GM21717 (cell line): Measurements from ENCODE around the gene EPHA1.
"Not testable (repeated sequence)": the region's sequence is repeated elsewhere in the genome, so short reads cannot be mapped to it uniquely, and the experiment has no call there.

Source experiments
- ATAC-seq: cut with Tn5 transposase; IDR thresholded peaks from one replicate; pipeline ENCODE4 v1.9.1; 2021; ENCODE audit warnings: mild to moderate bottlenecking, moderate library complexity; ENCODE audit not compliant: unreplicated experiment

Gene EPHA1

DNA sequence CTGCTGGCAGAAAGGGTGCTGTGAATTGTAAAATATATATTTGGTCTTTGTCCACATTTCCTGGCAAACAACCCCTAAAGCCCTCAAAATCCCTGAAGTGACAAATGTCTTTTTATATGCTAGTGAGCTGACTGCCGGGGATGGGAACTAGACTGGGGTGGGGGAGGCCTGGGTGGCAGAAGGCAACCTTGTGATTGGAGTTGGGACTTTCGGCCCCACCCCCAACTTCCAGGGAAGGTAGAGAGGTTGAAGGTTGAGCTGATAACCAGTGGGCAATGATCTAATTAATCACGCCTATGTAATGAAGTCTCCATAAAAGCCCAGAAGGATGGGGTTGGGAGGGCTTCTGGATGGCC is 2.7 kb downstream of the EPHA1 start:
- no peak for ATAC-seq

DNA sequence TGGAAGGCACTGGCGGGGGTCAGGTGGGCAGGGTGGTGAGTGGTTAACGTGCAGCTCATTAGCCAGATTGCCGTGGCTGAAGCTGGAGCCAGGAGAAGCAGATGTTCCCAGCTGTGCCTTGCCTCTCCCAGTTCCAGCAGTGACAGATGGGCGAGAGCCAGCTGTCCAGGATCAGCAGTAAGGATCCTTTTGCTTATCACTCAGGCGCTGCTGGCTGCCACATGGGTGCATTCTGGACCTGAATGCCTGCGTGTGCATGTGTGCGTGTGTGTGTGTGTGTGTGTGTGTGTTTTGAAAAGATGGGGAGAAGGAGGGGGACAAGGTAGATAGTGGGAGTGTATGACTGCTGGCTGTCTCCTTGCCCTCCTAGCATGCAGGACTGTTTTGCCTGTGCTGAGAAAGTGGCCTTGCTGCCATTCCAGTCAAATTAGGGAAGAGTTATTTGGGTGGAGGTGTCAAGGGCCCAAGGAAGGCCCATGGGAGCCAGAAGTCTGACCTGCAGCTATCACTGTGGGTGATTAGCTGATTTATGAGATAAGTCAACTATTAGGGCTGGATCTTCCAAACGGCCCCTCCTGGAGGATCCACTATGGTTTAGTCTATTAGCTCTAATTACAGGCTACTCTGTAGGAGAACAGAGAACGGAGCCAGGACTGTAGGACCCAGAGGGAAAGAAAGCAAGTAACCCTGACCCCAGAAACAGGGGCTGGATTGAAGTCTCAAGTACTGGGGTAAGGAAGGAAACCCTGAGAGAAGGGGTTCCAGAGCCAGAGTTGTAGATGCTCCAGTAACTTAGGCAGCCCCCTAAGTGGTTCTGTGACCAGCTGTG is 3.3 kb downstream of the EPHA1 start:
- ATAC-seq: no peak

DNA sequence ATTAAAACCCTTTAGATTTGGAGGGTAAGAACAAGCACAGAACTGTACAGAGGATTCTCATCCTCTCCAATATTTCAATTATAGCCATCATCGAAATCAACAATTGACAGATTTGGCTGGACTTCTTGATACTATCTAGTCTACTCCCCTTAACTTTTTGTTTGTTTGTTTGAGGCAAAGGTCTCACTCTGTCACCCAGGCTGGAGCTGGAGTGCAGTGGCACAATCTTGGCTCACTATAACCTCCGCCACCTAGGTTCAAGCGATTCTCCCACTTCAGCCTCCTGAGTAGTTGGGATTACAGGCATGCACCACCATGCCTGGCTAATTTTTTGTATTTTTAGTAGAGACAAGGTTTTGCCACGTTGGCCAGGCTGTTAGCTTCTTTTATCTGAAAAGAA is 6.4 kb downstream of the EPHA1 start:
- not testable (repeated sequence) for ATAC-seq

DNA sequence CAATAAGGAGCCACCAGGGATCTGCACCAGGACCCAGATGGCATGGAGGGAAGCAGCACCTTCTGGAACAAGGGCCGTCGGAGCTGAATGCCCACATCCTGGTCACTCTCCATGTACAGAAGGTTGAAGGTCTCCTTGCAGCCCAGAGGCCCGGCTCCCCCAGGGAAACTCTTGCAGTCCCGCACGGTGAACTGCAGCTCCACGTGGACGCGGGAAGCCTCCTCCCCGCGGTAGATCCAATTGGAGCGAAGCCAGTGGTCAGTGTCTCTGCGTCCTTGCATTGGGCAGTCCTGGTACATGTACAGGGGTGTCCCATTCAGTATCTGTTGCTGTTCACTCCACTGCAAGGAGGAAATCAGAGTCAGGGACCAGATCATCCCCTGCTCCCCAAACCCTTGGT is 7.4 kb downstream of the EPHA1 start:
- no peak for ATAC-seq

DNA sequence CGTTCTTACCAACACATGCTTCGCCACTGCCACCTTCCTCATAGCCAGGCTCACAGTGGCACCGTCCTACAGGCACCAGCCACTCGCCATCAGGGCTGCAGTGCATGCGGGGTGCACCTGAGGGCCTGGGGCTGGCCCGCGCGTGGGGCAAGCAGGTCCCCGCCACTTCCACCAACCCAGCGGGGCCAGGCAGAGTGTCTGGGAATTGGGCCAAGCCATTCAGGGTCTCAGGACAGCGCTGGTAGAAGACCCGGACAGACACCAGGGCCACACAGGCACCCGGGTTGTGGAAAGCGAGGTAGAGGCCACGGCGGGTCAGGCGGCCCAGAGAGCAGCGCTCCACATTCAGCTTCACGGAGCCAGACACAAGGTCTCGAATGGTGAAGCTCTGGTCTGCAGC is 9.0 kb downstream of the EPHA1 start:
- no peak for ATAC-seq

DNA sequence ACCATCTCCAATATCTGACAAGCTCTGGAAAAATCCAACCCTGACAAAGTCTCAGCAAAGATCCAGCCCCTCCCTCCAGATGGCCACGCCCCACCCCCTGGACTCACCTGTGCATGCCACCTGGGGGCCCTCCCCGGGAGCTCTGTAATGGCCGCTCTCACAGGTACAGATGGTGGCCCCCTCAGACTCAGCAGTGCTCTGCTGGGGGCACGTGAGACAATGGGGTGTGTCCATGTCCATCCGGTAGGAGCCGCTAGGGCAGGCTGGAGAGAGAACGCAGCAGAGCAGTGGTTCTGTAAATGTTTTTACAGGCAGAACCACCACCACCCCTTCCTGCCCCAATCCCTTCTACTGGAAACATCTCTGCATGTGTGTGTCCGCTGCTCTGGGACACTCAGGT is 9.5 kb downstream of the EPHA1 start:
- ATAC-seq: no peak

DNA sequence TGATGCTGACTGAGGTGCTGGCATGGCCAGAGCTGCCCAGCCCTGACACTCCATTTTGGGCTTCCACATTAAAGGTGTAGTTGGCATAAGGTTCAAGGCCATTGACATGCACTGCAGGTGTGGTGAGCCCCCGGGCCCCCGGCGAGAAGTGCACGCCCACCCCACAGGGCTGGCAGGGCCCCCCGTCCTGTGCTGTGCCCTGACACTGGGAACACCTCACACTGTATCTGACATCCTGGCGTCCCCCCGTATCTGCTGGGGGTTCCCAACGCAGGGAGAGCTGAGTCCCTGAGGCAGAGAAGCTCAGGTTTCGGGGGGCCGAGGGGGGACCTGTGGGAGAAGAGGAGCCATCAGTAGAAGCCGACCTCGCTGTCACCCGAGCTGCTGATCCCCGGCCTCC is 10.0 kb downstream of the EPHA1 start:
- ATAC-seq: no peak

DNA sequence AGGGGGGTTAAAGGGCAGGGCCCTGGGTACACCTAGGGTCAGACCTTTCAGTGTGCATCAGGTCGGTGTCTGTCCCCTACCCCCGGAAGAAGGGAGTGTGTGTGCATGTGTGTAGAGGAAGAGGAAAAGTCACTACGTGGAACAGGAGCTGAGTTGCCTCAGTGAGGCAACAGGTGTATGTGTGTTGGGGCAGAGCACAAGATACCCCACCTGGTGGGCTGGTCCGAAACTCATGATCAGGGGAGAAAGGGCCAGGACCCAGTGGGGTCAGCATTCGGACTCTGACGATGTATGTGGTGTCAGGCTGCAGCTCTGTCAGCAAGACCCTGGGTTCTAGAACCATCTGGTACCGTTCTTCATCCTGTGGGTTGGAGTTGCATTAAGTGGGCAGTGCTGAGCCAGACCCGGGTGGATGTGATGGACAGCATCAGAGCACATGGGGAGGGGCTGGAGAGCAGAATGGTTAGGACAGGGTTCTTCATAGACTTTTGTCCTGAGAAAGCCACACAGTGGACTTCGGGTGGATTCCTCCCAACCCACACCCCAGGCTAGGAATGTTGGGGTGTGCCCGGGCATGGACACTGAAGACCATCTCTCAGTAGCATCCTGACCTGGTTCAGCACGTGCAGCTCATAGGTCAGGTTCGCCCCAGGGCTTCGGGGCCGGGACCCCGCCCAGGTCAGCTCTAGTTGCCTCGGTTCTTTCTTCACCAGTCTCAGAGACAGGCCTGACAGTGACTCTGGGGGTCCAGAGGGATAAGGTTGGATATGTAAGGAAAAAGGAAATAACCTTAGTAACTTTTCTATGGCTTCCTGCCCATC is 10.7 kb downstream of the EPHA1 start:
- no peak for ATAC-seq

DNA sequence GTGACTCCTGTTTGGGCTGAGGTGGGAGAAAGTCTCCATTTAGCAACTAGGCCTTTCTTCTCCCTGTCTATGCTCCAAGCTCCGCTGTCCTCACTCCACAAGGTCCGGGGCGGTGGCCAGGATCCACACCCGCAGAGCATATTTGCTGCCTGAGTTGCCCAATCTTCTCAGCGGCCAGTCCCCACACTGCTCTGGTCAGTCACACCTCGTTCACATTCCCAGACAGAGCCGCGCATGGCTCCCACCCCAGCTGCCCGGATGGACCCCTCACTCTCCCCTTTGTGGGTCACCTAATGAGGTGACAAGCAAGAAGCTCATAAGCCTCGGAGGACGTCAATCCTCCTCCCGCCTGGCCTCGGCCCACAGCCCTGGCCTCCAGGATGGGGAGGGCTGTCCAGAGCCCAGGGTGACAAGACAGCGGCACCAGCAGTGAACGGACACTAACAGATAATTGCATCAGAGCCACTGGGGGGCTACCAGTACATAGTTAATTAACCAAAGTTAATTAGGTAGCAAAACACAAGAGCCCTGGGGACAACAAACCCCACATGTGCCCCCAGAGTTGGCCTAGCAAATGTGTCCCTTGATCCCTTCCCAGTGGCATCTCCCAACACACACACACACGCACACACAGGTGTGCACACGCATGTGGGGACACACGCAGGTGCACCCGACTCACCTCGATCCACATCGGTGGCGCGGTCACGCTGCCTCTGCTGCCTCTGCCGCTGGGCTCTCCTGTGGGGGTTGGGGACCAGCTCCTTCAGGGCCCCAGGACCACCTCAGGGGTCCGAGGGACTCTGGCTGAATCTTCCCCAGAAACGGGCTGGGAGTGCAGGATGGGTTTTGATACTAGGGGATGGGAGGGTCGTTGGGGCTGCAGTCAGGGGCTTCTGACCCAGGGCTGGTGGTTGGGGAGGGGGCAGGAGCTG is 11.8 kb downstream of the EPHA1 start:
- ATAC-seq: no peak

DNA sequence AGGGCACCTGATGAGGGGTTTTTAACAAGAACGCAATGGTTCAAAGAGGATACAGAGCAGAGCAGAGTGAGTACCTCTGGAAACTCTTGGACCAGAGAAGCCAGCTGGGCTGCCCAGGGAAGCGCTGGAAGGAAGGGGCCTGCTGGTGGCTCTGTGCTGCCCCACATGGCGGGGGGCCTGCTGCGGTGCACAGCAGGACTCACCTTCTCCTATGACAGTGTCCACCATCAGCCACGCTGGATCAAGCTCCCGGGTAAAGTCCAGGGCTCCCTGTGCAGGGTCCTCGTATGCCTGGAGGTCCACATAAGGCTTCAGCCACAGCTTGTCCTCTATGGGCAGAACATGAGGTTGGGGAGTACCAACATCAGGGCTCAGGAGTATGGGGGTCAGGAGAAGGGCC is 12.5 kb downstream of the EPHA1 start:
- no peak for ATAC-seq

DNA sequence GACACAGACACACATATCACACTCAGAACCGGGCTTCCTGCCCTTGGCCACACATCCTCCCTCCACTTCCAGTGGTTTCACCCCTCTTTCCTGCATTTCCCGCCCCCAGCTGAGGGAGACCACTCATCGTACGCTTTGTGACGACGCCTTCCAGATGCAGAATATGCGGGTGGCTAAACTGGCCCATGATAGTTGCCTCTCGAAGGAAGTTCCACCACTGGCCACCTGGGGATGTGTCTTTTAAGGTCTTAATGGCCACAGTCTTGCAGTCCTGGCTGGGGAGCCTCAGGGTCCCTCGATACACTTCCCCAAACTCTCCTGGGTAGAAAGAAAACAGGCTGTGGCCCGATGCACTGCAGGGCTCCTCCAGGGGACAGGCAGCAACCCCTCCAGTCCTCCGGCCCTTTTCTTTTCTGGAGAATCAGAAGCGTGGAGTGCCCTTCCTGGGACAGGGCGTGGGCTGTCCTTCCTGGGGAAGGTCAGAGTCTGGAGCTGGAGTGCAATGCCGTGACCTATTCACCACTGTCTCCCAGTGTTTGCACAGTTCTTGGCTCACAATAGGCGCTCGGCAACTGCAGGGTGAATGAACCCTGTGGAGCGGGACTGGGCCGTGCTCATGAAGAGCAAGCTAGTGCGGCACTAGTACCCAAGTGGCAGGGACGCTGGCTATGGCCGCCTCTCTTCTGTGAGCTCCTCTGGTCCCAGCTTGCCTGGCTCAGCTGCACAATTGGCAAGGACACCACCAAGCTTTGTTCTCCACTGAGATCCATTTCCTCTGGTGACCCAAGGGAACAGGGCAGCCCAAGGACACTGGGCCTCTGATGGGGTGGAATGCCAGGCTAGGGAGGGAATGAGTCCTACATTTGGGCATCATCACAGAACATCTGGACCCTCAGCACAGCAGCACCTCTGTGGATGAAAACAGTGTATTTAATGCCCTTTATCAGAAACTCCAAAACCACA is 13.2 kb downstream of the EPHA1 start:
- no peak for ATAC-seq

DNA sequence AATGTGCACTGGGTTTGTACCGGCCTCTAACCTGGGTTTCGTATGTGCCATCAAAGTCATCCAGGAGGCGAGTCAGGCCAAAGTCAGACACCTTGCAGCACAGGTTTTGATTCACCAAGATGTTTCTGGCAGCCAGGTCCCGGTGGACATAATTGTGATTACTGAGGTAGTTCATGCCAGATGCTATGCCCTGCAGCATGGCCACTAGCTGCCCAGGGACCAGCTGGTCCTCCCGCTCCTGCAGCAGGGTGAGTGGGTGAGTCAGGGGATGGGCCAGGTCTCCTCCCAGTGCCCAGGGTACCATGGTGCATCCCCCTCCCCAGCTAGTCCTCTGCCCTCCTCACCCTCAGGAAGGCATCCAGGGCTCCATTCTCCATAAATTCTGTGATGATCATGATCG is 13.9 kb downstream of the EPHA1 start:
- no peak for ATAC-seq

DNA sequence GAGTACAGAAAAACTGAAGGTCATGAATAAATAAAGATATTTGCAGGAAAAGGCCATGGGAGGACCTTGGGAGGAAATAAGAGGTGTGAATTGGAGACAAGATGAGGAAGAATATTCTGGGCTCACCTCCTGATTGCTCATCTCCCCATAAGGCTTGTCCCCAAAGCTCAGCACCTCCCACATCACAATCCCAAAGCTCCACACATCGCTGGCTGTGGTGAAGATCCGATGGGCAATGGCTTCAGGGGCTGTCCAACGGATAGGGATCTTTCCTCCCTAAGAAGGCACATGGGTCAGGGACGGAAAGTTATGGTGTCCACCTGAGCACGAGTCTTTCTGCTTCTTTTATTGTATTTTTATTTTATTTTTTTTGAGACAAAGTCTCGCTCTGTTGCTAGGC is 14.6 kb downstream of the EPHA1 start:
- ATAC-seq: no peak

DNA sequence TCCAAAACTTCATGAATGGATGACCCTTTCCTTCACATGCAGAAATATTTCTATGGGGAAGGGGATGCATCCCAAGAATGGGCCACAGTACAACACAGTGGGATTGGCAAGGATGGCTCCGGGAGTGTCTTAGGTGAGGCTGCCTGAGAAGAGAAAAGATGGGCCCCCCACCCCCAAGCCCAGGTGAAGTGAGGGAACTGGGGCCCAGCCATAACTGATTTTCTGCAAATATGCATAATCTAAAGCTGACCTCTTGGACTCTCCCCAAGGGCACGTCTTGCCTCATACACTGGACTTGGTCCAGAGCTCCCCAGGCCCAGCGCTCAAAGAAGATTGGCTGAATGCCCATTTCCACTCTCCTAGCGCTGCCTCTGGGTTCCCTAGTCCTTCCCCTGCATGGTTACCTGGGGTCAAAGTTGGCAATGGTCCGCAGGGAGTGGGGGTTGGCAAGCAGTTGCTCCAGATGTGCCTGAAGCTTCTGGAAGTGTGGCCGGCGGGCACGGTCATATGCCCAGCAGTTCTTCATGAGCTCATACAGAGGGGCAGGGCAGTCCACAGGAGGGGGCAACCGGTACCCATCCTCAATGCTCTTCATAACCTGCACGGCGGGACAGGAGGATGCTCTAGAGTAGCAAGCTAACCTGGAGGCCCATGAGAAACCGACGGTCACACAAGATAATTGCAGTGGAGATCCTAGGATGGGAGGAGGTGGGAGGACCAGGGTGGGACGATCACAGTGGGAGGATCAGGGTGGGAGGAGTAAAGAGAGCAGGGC is 15.2 kb downstream of the EPHA1 start:
- no peak for ATAC-seq

DNA sequence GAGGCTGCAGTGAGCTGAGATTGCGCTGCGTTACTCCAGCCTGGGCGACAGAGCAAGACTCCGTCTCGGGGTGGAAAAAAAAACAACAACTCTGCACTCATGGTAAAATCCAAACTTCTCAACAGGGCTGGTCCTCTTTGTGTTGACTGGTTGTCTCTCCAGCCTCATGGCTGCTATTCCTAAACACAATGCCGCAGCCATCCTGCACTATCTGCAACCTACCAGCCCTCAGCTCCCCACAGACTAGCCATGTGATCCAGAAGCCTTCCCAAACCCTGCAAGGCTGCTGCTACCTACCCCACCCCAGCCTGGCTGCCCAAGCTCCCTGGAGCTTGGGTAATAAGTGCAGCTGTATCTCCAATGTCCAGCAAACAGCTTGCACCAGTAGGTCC is 15.8 kb downstream of the EPHA1 start:
- no peak for ATAC-seq

DNA sequence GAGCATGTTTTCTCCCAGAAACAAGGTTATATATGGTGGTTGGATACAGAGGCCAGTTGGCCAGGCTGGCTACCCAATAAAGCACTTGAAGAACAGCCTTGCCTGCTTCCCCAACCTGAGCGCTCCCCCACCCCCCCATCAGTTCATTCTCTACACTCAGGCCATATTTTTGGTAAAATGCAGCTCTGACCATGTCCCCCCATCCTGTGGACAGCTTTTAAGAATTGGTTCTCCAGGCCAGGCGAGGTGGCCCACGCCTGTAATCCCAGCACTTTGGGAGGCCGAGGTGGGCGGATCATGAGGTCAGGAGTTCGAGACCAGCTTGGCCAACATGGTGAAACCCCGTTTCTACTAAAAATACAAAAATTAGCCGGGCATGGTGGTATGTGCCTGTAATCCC is 16.2 kb downstream of the EPHA1 start:
- not testable (repeated sequence) for ATAC-seq

DNA sequence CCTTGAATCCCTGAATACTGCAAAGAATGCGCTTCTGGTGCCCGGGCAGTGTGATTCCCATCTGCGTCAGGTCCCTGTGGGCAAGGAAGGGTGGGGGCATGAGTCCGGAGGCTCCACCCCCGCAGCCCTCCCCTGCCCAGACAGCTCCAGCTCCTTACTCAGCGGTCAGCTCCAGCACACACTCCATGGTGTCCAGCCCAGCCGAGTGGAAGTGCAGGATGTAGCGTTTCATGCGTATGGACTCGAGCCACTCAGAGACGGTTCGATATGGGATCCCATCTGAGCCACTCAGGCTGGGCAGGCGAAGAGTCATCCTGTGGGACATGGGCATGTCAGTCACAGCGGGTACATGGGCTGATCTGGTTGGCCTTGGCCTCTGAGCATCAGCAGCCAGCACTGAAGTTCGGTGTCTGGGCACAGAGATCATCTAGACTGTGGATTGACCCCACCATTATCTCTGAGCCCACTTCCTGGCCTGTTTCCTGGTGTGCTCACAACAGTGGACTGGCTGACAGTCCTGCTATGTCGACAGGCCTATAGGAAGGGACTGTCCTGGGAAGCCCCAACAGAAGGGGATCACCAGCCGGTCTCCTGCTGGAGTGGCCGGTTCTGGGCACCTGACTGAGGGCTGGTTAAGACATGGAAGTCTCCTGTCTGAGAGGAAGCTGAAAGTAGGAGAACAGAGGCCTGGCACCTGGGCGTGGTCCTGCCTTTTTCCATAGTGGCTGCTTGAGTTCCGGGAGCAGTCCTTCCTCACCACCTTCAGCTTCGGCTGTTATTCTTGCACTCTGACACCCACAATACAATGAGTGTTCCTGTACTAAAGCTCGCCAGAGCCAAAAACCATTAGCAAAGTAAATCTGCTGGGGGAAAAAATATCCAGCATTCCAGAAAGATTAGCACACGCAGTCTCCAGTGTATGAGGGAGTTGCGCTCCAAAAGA is 16.9 kb downstream of the EPHA1 start:
- no peak for ATAC-seq

DNA sequence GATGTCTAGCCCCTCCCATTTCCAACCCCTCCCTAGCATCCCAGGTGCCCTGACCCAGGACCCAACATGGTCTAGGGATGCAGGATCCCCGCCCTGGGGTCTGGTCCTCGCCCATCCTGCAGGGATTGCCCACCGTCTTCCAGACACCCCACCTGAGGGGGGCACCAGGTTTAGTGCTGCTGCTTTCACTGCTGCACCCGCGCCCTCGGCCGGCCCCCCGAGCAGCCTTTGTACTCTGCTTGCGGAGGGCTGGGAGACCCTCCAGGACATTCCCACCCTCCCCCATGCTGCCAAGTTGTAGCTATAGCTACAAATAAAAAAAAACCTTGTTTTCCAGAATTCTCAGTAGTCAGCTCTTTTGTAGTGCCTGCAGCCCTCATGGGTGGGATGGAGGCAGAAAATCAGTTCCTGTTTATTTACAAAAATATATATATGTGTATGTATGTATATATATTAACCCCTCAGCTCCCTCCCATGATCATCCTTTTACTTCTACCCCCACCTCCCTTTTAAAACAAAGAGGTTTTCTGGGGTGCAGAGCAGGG is 17.8 kb downstream of the EPHA1 start:
- no peak for ATAC-seq
